Measurements from ENCODE around the gene PHLDA1.

- TF ChIP-seq SIN3A (IDR thresholded peaks at IDR 0.05; ENCODE audit: low read depth, low read length): no peak
- TF ChIP-seq CTCF (IDR thresholded peaks at IDR 0.05 in 2 of 3, conservative IDR thresholded peaks at IDR 0.05 in 1 of 3; ENCODE audit: control insufficient read depth in 2 of 3, extremely low read depth in 1 of 3, insufficient read depth in 1 of 3, low read depth in 3 of 3, low read length in 3 of 3): no peak
- TF ChIP-seq EGR1 (IDR thresholded peaks at IDR 0.05; ENCODE audit: borderline replicate concordance in 1 of 2, low read depth in 2 of 2, low read length in 2 of 2): no peak
These were observed 28.3 kb downstream of the PHLDA1 start for GRCh38 chr12:76003355-76003638.
